Neural crest cell (in vitro differentiated cells): ENCODE measurements around the gene PRRC2B. TPM values are rescaled to one million over a fixed set of nuclear protein-coding genes. Genes with fewer than 3 reads are reported as not detected.

Experiments used
- DNase-seq: peaks from one replicate; pipeline ENCODE4 v3.0.0; 2021; ENCODE audit warnings: low read depth, mixed read lengths, low spot score
- H3K27ac Mint-ChIP-seq: one replicate; pipeline ENCODE4 v1.8.0; 2021; ENCODE audit warnings: mild to moderate bottlenecking, mixed read lengths; ENCODE audit not compliant: unreplicated experiment
- H3K27me3 Mint-ChIP-seq: 2 replicates; pipeline ENCODE4 v1.8.0; 2021; ENCODE audit warnings: low read depth, mild to moderate bottlenecking, mixed read lengths
- H3K36me3 Mint-ChIP-seq: 2 replicates; pipeline ENCODE4 v1.8.0; 2021; ENCODE audit warnings: low read depth, mild to moderate bottlenecking, mixed read lengths
- H3K4me1 Mint-ChIP-seq: 2 replicates; pipeline ENCODE4 v1.8.0; 2021; ENCODE audit warnings: mixed read lengths
- H3K4me3 Mint-ChIP-seq: one replicate; pipeline ENCODE4 v1.8.0; 2021; ENCODE audit warnings: mild to moderate bottlenecking, mixed read lengths
- H3K9me3 Mint-ChIP-seq: 2 replicates; pipeline ENCODE4 v1.8.0; 2021; ENCODE audit warnings: mixed read lengths
- CTCF ChIP-seq: fragments of 200-600 bp; sonication (generic); conservative IDR thresholded peaks from 2 replicates; pipeline ENCODE4 v1.5.0; 2021; ENCODE audit warnings: antibody characterized with exemption, mild to moderate bottlenecking
- total RNA-seq: library from RNA; stranded (reverse); gene quantifications from 2 replicates; pipeline ENCODE4 v1.2.1, GENCODE V29; 2021

Gene PRRC2B
- total RNA-seq, 1 donor from 2014 or later = 349 TPM

- peaks cover 3% of the 10 kb centered on the region for H3K27me3 Mint-ChIP-seq
- no peaks in the 10 kb centered on the region for H3K9me3 Mint-ChIP-seq
- peaks cover 27% of the 10 kb centered on the region for H3K36me3 Mint-ChIP-seq
- no peak for TF ChIP-seq CTCF
- DNase-seq = no peak
- no peaks in the 10 kb centered on the region for H3K4me1 Mint-ChIP-seq
- no peak overlapping the region for H3K27ac Mint-ChIP-seq
- peak overlapping the region; percentile 23 for H3K4me3 Mint-ChIP-seq
Measured at GRCh38 chr9:131477367-131477766, 83.5 kb downstream of the PRRC2B start.

- Mint-ChIP-seq H3K4me3 (peak overlapping the region; percentile 47), H3K4me1 (no peaks in the 10 kb centered on the region), H3K27me3 (peaks cover 3% of the 10 kb centered on the region), H3K9me3 (no peaks in the 10 kb centered on the region), H3K36me3 (peaks cover 24% of the 10 kb centered on the region), H3K27ac (no peak overlapping the region)
- no peak for DNase-seq
- TF ChIP-seq CTCF = no peak
Measured at GRCh38 chr9:131477816-131478419, 84.0 kb downstream of the PRRC2B start.

- Mint-ChIP-seq H3K27me3 (peaks cover 3% of the 10 kb centered on the region), H3K36me3 (peaks cover 20% of the 10 kb centered on the region), H3K27ac (no peak overlapping the region), H3K4me1 (no peaks in the 10 kb centered on the region), H3K4me3 (peak overlapping the region; percentile 47), H3K9me3 (no peaks in the 10 kb centered on the region)
- peak; percentile 63 for TF ChIP-seq CTCF
- peak; percentile 59 for DNase-seq
Measured at GRCh38 chr9:131478421-131478868, 84.6 kb downstream of the PRRC2B start.

- Mint-ChIP-seq H3K36me3 (peaks cover 19% of the 10 kb centered on the region), H3K27me3 (peaks cover 3% of the 10 kb centered on the region), H3K4me1 (no peaks in the 10 kb centered on the region), H3K4me3 (no peak overlapping the region), H3K27ac (no peak overlapping the region), H3K9me3 (no peaks in the 10 kb centered on the region)
- no peak for TF ChIP-seq CTCF
- no peak for DNase-seq
Measured at GRCh38 chr9:131478911-131479310, 85.0 kb downstream of the PRRC2B start.

- TF ChIP-seq CTCF = no peak
- DNase-seq = no peak
- no peak overlapping the region for H3K4me3 Mint-ChIP-seq
- no peaks in the 10 kb centered on the region for H3K4me1 Mint-ChIP-seq
- no peaks in the 10 kb centered on the region for H3K9me3 Mint-ChIP-seq
- peaks cover 14% of the 10 kb centered on the region for H3K36me3 Mint-ChIP-seq
- peaks cover 3% of the 10 kb centered on the region for H3K27me3 Mint-ChIP-seq
- no peak overlapping the region for H3K27ac Mint-ChIP-seq
Measured at GRCh38 chr9:131480258-131480657, 86.4 kb downstream of the PRRC2B start.
